NCI-H1092 (cell line): ENCODE measurements around the gene INO80C.
"Not testable (repeated sequence)": the region's sequence is repeated elsewhere in the genome, so short reads cannot be mapped to it uniquely, and the experiment has no call there.

ENCODE experiments used
- DNase-seq: peaks from one replicate; lab custom pipeline; 2025; lab: John Stamatoyannopoulos, UW

INO80C gene

DNA sequence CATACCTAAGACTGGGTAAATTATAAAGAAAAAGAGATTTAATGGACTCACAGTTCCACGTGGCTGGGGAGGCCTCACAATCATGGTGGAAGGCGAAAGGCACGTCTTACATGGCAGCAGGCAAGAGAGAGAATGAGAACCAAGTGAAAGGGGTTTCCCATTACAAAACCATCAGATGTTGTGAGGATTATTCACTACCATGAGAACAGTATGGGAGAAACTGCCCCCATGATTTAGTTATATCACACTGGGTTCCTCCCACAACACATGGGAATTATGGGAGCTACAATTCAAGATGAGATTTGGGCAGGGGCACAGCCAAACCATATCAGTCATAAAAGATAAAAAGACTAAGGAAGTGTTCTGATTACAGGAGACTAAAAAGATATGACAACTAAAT is 8.5 kb downstream of the INO80C start:
- DNase-seq: not testable (repeated sequence)

GRCh38 chr18:35488396-35488795 is 9.4 kb downstream of the INO80C start:
- DNase-seq: not testable (repeated sequence)

- not testable (repeated sequence) for DNase-seq
These were observed 10.2 kb downstream of the INO80C start for GRCh38 chr18:35487525-35487924.

- DNase-seq: no peak
These were observed 11.9 kb downstream of the INO80C start for GRCh38 chr18:35485852-35486251.

DNA sequence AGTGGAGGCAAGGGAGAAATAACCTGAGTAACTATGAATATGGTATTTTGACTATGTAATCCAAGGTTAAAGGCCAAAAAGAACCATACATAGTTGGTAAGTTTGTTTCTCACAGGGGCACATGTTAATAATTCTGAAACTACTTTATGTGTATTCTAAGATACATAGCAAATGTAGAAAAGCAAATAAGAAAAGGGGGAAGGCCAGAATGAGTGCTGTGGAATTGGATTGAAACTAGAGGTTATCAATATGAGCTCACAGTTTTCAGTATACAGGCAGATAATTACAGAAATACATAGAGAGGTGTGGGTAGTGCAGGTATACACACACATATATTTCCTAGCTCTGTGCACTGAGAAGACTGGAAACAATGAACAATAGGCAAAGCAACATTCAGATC is 13.7 kb downstream of the INO80C start:
- no peak for DNase-seq

GRCh38 chr18:35481960-35482366 is 15.8 kb downstream of the INO80C start:
- DNase-seq: no peak

DNA sequence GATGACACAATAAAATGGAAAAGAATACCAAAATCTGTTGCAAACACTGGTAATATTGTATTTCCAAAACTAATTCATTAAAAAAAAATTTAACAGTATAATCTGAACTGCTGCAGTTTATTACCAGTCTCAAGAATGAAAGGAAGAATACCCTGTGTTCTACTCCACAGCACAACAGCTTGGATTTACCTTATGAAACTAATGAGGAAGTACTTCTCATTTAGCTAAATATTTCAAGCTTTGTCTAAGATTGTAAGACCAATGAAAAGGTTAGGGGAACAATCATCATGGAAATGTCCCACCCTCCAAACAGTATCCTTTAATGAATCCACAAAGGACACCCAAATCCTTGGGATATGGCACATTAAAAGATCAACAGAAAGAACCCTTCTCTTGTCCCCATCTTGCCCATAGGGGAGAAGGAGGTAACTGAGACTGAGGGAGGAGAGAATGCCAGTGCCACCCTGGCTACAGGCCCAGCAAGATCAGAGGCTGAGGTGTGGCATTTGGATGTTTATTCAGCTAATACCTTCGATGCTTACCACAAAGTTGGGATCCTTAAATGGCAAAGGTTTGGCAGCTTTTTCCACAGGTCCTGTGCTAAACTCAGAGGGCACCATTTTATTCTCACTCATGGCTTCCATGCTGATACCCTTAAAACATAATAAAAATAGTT is 17.7 kb downstream of the INO80C start:
- no peak for DNase-seq

- DNase-seq: peak; percentile 42
These were observed 19.0 kb downstream of the INO80C start for GRCh38 chr18:35478520-35479435.

GRCh38 chr18:35477974-35478373 is 19.8 kb downstream of the INO80C start:
- no peak for DNase-seq

- no peak for DNase-seq
These were observed 20.3 kb downstream of the INO80C start for GRCh38 chr18:35477497-35477896.

DNA sequence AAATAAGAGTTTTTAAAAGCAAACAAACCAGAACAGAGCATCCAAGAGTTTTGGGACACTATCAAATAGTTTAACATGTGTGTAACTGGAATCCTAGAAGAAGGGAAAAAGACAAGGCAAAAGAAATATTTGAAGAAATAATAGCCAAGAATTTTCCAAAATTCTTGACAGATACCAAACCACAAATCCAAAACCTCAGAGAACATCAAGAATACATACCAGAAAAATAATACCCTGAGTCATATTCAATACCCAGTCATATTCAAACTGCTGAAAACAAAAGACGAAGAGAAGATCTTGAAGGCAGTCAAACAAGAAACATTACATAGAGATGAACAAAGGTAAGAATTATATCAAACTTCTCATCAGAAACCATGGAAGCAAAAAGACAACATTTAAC is 22.9 kb downstream of the INO80C start:
- DNase-seq: no peak

DNA sequence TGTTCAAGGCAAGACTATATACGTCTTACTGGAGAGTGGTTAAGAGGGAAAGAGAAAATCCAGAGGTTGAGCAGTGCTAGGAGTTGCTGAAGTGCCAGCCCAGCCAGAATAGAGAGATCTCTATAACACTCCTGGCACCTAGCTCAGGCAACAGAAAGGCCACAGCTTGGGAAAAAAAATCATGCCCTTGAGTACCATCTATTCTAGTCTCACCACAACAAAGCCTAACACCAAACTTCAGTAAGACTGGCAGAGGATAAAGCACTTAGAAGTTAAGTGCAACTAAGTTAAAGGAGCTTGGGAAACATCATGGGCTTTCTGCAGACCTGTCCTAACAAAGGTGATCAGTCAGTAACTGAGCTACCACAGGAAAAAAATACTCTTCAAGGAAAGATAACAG is 24.2 kb downstream of the INO80C start:
- DNase-seq: no peak

- DNase-seq: no peak
These were observed 27.3 kb downstream of the INO80C start for GRCh38 chr18:35470435-35470834.

GRCh38 chr18:35469725-35470124 is 28.0 kb downstream of the INO80C start:
- no peak for DNase-seq

- DNase-seq: no peak
These were observed 29.0 kb downstream of the INO80C start for GRCh38 chr18:35468711-35469110.

GRCh38 chr18:35467624-35468016 is 30.1 kb downstream of the INO80C start:
- DNase-seq: peak; percentile 13

DNA sequence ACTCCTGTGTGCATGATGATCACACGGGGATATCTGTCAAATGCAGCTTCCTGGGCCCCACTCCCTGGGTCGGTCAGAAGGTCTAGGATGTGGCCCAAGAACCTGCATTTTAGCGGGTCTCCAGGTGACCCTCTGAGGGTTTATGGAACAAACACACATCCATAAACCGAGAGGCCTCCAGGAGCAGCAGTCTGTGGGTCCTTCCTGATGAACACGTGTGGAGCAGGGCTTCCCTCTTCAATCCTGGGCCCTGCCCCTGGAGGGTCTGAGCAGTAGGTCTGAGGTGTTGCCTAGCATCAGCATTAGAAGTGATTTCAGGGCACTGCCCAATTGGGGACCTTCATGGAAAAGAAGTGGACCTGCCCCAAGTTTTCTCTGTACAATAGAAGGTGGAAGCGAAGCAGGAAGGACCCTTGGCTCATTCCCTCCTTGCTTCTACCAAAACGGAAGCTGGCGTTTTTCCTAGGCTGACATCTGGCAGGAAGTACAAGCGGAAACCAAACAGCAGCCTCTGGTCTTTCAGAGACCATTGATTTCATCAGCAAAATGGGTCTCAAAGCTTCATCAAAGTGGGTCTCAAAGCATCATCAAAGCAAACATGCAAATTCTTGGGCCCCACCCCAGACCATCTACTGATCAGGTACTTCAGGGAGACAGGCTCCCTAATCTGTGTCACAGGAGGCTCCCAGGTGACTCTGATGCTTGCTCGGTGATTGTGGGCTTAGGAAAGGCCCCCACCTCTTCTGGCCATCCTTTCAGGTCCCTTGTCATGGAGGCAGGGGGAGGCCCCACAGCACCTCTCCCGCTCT is 30.7 kb downstream of the INO80C start:
- DNase-seq: no peak

- no peak for DNase-seq
These were observed 31.4 kb downstream of the INO80C start for GRCh38 chr18:35466334-35466733.

- DNase-seq: no peak
These were observed 32.4 kb downstream of the INO80C start for GRCh38 chr18:35465329-35465728.

- DNase-seq: no peak
These were observed 32.9 kb downstream of the INO80C start for GRCh38 chr18:35464831-35465279.

DNA sequence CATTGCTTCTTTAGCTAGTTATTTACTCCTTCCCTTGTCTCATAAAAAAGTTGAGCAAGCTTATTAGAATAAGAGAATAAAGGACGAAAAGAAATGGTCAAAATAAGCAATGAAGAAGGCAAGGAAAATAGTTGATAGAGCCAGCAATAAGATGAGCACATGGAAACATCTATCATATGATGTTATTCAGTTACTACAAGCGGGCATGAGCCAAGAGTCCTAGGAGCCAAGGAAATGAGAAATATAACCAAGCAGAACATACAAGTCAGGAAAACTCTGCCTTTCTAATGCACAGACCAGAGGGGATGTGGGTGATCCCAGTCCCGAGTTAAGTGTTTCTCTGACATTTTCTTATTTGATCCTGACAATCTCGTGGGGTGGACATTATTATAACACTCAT is 33.9 kb downstream of the INO80C start:
- DNase-seq: no peak

- no peak for DNase-seq
These were observed 34.7 kb downstream of the INO80C start for GRCh38 chr18:35463050-35463449.
